GM18508 (cell line): ENCODE results near the gene MRGPRX3.

Experiments used
- ATAC-seq: cut with Tn5 transposase; IDR thresholded peaks from one replicate; pipeline ENCODE4 v1.9.1; 2021; ENCODE audit warnings: moderate number of reproducible peaks; ENCODE audit not compliant: insufficient read depth, unreplicated experiment

MRGPRX3 gene

GRCh38 chr11:18151581-18151980, 19.2 kb downstream of the MRGPRX3 start:
- no peak for ATAC-seq

- no peak for ATAC-seq
Measured at GRCh38 chr11:18168372-18168771, 36.0 kb downstream of the MRGPRX3 start.

- ATAC-seq, result no peak
Measured at GRCh38 chr11:18171377-18172000, 39.1 kb downstream of the MRGPRX3 start.

GRCh38 chr11:18172666-18173065, 40.3 kb downstream of the MRGPRX3 start, which contains the start of gene MRGPRX4:
Gene MRGPRX4, plus strand, starts transcription at chr11:18172837. Its CDS starts 420 bp downstream, at chr11:18173257.
- ATAC-seq, result no peak

- no peak for ATAC-seq
Measured at GRCh38 chr11:18173225-18173866, 41.0 kb downstream of the MRGPRX3 start.
